Activated CD4-positive, alpha-beta T cell treated with anti-CD3 and anti-CD28 coated beads, Interleukin-2, amount 50 U/mL, for 4 hours (primary cell): ENCODE measurements around the gene ABCF1.

Experiments used
- DNase-seq, 2 experiments: peaks; one replicate each; pipeline ENCODE4 v3.0.0-alpha.2; 2020

ABCF1 gene

GRCh38 chr6:30601815-30602641 is 30.8 kb downstream of the ABCF1 start:
- DNase-seq = no peak

- no peak for DNase-seq
Observed at GRCh38 chr6:30603961-30604360, 32.7 kb downstream of the ABCF1 start.

- DNase-seq = no peak
Observed at GRCh38 chr6:30610065-30610464, 38.8 kb downstream of the ABCF1 start.

- DNase-seq = no peak
Observed at GRCh38 chr6:30611150-30611855, 40.1 kb downstream of the ABCF1 start.

GRCh38 chr6:30611856-30612194 is 40.6 kb downstream of the ABCF1 start:
- DNase-seq = no peak

- no peak for DNase-seq
Observed at GRCh38 chr6:30612213-30612612, 41.0 kb downstream of the ABCF1 start.

- DNase-seq = no peak
Observed at GRCh38 chr6:30612687-30613248, 41.5 kb downstream of the ABCF1 start.

GRCh38 chr6:30613251-30614043 is 42.2 kb downstream of the ABCF1 start:
- DNase-seq = no peak

GRCh38 chr6:30614044-30614842 is 43.0 kb downstream of the ABCF1 start:
- no peak for DNase-seq

GRCh38 chr6:30614843-30615218 is 43.6 kb downstream of the ABCF1 start:
- DNase-seq = peak; percentile 79 to 80

GRCh38 chr6:30615219-30615957 is 44.1 kb downstream of the ABCF1 start:
- DNase-seq = no peak

- DNase-seq = no peak
Observed at GRCh38 chr6:30615958-30616810, 44.9 kb downstream of the ABCF1 start.

- DNase-seq = peak; percentile 96 to 98
Observed at GRCh38 chr6:30616811-30617564, 45.7 kb downstream of the ABCF1 start, which contains the start of gene PPP1R10. Gene PPP1R10 (minus strand): TSS chr6:30617243. CDS start chr6:30609944, 7,299 bp downstream.

GRCh38 chr6:30617565-30618269 is 46.5 kb downstream of the ABCF1 start, which contains the start of gene MRPS18B:
Gene MRPS18B (plus strand): TSS chr6:30617840. CDS start chr6:30617866, 26 bp downstream.
- DNase-seq = peak; percentile 97 to 99

- no peak for DNase-seq
Observed at GRCh38 chr6:30618270-30618797, 47.1 kb downstream of the ABCF1 start.

GRCh38 chr6:30619561-30619960 is 48.3 kb downstream of the ABCF1 start:
- DNase-seq = no peak

- no peak for DNase-seq
Observed at GRCh38 chr6:30625511-30625910, 54.3 kb downstream of the ABCF1 start.
